HepG2 (cell line): ENCODE measurements around the gene GSDME. TPM values are rescaled to one million over a fixed set of nuclear protein-coding genes. Genes with fewer than 3 reads are reported as not detected.
"Not testable (repeated sequence)": the region's sequence is repeated elsewhere in the genome, so short reads cannot be mapped to it uniquely, and the experiment has no call there.

Source experiments
- ATAC-seq: fragments of 200-7000 bp; cut with Tn5 transposase; 3 replicates; pipeline ENCODE4 v1.9.1; 2020; ENCODE audit warnings: mild to moderate bottlenecking, moderate library complexity
- BruUV-seq: library from RNA; stranded (reverse); fragments of 400-500 nt; replicated peaks from 2 replicates; lab custom pipeline; 2021; lab: Mats Ljungman, UMichigan
- CTCF ChIA-PET: fragments of 300-600 bp; formaldehyde crosslinking; extraction: SDS; loops from one replicate; lab custom pipeline; 2021; ENCODE audit warnings: low total read pairs, inconsistent platforms, low intra/inter-chr PET ratio; lab: Yijun Ruan, JAX
- POLR2A ChIA-PET: fragments of 350-600 bp; sonication (Branson Sonifier 250); formaldehyde crosslinking; loops from one replicate; lab custom pipeline; 2020; ENCODE audit warnings: antibody characterized with exemption, inconsistent platforms; lab: Yijun Ruan, JAX
- DNase-seq: peaks from one replicate; pipeline ENCODE4 v3.0.0-alpha.2; 2015; ENCODE audit warnings: low spot score
- FAIRE-seq: peaks from 3 replicates; lab custom pipeline; 2011; peaks lifted over from hg19 to GRCh38; lab: Jason Lieb, UNC
- H2AFZ ChIP-seq: one replicate; pipeline ENCODE4 v1.6.1; 2011; ENCODE audit warnings: low read length, inconsistent platforms
- H3K27ac ChIP-seq: fragments of 300-600 bp; 3 replicates; pipeline ENCODE4 v1.8.0; 2011; ENCODE audit warnings: mixed run types, mild to moderate bottlenecking, mixed read lengths, low read length, inconsistent platforms; ENCODE audit not compliant: insufficient read depth; ENCODE audit errors: extremely low read length
- H3K27me3 ChIP-seq, 2 experiments: fragments of 200-600 bp in 1 of 2; 2 replicates in 1 of 2; 3 replicates in 1 of 2; pipeline versions ENCODE4 v1.6.0 to v1.8.0; 2011; ENCODE audit warnings: low read length in 2 of 2, mild to moderate bottlenecking in 2 of 2, moderate library complexity in 2 of 2, inconsistent platforms in 1 of 2; ENCODE audit not compliant: insufficient read depth in 2 of 2, control insufficient read depth in 1 of 2
- H3K36me3 ChIP-seq, 2 experiments: fragments of 200-600 bp in 1 of 2; replicated peaks in 1 of 2; 2 replicates in 1 of 2; 3 replicates in 1 of 2; pipeline versions ENCODE4 v1.5.1 to v1.8.0; 2011; ENCODE audit warnings: low read length in 2 of 2, inconsistent platforms in 1 of 2; ENCODE audit not compliant: insufficient read depth in 2 of 2, control insufficient read depth in 1 of 2
- H3K4me1 ChIP-seq: 2 replicates; pipeline ENCODE4 v1.5.1; 2012; ENCODE audit warnings: low read length, inconsistent platforms; ENCODE audit not compliant: insufficient read depth
- H3K4me2 ChIP-seq: 2 replicates; pipeline ENCODE4 v1.6.0; 2011; ENCODE audit warnings: low read depth, low read length, inconsistent platforms
- H3K4me3 ChIP-seq, 3 experiments: fragments of 200-600 bp in 1 of 3; sonication (generic), shearing (Covaris generic) in 1 of 3; replicated peaks in 1 of 3; 2 replicates each; pipeline ENCODE4 v1.5.1; 2011 to 2016; ENCODE audit warnings: low read length in 3 of 3, inconsistent platforms in 2 of 3, low read depth in 2 of 3, mild to moderate bottlenecking in 2 of 3, control low read depth in 1 of 3, mixed read lengths in 1 of 3; ENCODE audit not compliant: insufficient read depth in 1 of 3
- H3K79me2 ChIP-seq: one replicate; pipeline ENCODE4 v1.6.1; 2011; ENCODE audit warnings: low read length, inconsistent platforms; ENCODE audit not compliant: insufficient read depth
- H3K9ac ChIP-seq: 2 replicates; pipeline ENCODE4 v1.6.0; 2011; ENCODE audit warnings: mild to moderate bottlenecking, low read depth, low read length, inconsistent platforms; ENCODE audit not compliant: insufficient read depth
- H3K9me3 ChIP-seq: 2 replicates; pipeline ENCODE4 v1.5.1; 2012; ENCODE audit warnings: mild to moderate bottlenecking, low read length
- H4K20me1 ChIP-seq: 2 replicates; pipeline ENCODE4 v1.6.0; 2011; ENCODE audit warnings: inconsistent platforms, mild to moderate bottlenecking, low read length, moderate library complexity; ENCODE audit not compliant: insufficient read depth
- ARNT2 ChIP-seq: sonication (generic); formaldehyde crosslinking; IDR thresholded peaks from 2 replicates; pipeline ENCODE4 v1.8.0; 2022; ENCODE audit warnings: mild to moderate bottlenecking, low read depth, missing genetic modification reagents, moderate library complexity
- EP300 ChIP-seq, 3 experiments: sonication (generic) in 1 of 3; formaldehyde crosslinking in 1 of 3; IDR thresholded peaks; 2 replicates each; pipeline versions ENCODE4 v1.5.1 to v1.6.1; 2011 to 2020; ENCODE audit warnings: low read depth in 2 of 3, low read length in 2 of 3, borderline replicate concordance in 1 of 3, improper control_type of control experiment in 1 of 3, mild to moderate bottlenecking in 1 of 3, missing genetic modification reagents in 1 of 3, moderate library complexity in 1 of 3
- NRL ChIP-seq: sonication (generic); formaldehyde crosslinking; IDR thresholded peaks from 2 replicates; pipeline ENCODE4 v1.5.0; 2020; ENCODE audit warnings: missing genetic modification reagents, mild to moderate bottlenecking, moderate library complexity, borderline replicate concordance
- PHF20 ChIP-seq: sonication (generic); formaldehyde crosslinking; IDR thresholded peaks from 2 replicates; pipeline ENCODE4 v1.5.0; 2020; ENCODE audit warnings: mild to moderate bottlenecking, missing genetic modification reagents
- PRDM15 ChIP-seq: sonication (generic); formaldehyde crosslinking; IDR thresholded peaks from 2 replicates; pipeline ENCODE4 v1.4.0; 2020; ENCODE audit warnings: missing genetic modification reagents
- ZFP91 ChIP-seq: sonication (generic); formaldehyde crosslinking; IDR thresholded peaks from 2 replicates; pipeline ENCODE4 v1.9.0; 2022; ENCODE audit warnings: missing genetic modification reagents, mild to moderate bottlenecking, borderline replicate concordance
- ZFX ChIP-seq: sonication (generic); formaldehyde crosslinking; IDR thresholded peaks from 2 replicates; pipeline ENCODE4 v1.4.0; 2020; ENCODE audit warnings: mild to moderate bottlenecking, low read depth, missing genetic modification reagents, moderate library complexity
- ZFY ChIP-seq: sonication (generic); formaldehyde crosslinking; IDR thresholded peaks from 2 replicates; pipeline ENCODE4 v1.4.0; 2020; ENCODE audit warnings: missing genetic modification reagents
- ZNF501 ChIP-seq: sonication (generic); formaldehyde crosslinking; IDR thresholded peaks from 2 replicates; pipeline ENCODE4 v1.5.1; 2020; ENCODE audit warnings: mild to moderate bottlenecking, moderate library complexity, missing genetic modification reagents
- ZSCAN12 ChIP-seq: sonication (generic); formaldehyde crosslinking; IDR thresholded peaks from 2 replicates; pipeline ENCODE4 v1.9.0; 2021; ENCODE audit warnings: mild to moderate bottlenecking, missing genetic modification reagents
- WGBS: methylation state at CpG from one replicate; pipeline ENCODE4 v1.1.6; 2017; ENCODE audit warnings: low lambda C conversion rate; 5-methylcytosine and 5-hydroxymethylcytosine counted together
- in situ Hi-C: cut with HindIII; loops from 2 replicates; pipeline ENCODE4 v1.10.0; 2017; ENCODE audit warnings: low pct_unique_long_range_greater_than_20kb; ENCODE audit not compliant: extremely low pct_ligation_motif_present
- intact Hi-C: fragments of 100-400 bp; cut with micrococcal nuclease; formaldehyde crosslinking; loops from one replicate; pipeline ENCODE4 v1.10.0; 2022; ENCODE audit not compliant: unreplicated experiment
- polyA plus RNA-seq, 8 experiments: library from polyadenylated mRNA; depleted of rRNA in 3 of 8; stranded (reverse) in 7 of 8; unstranded in 1 of 8; fragments of >200 nt; fragmentation: Illumina TruSeq in 4 of 8; extraction: Trizol in 4 of 8; gene quantifications; 2 replicates each; pipeline versions ENCODE4 v1.2.1 to v1.2.3, GENCODE V29; 2011 to 2016; ENCODE audit warnings: low read depth in 4 of 8, missing spikeins in 1 of 8, mixed read lengths in 1 of 8; ENCODE audit not compliant: insufficient read depth in 1 of 8
- total RNA-seq, 5 experiments: library from RNA; depleted of rRNA; stranded (reverse); fragments of >200 nt; fragmentation: Illumina TruSeq; extraction: Trizol; gene quantifications; 2 replicates each; pipeline ENCODE4 v1.2.3, GENCODE V29; 2016; ENCODE audit warnings: low read depth in 1 of 5
- TF ChIP-seq, protein P1 (sequence below): sonication (generic); formaldehyde crosslinking; IDR thresholded peaks from 2 replicates; pipeline ENCODE4 v1.5.0; 2020; ENCODE audit warnings: mild to moderate bottlenecking, missing genetic modification reagents, borderline replicate concordance

Gene GSDME
- total and polyA plus RNA-seq, 2 of the 13 experiments (the other 11 are each of a cell fraction or from before 2014, with no cell fraction given) = 19.2 to 28.2 TPM

GRCh38 chr7:24795407-24795767, 38.1 kb upstream of the GSDME start (continued):
- TF ChIP-seq PRDM15 (CRISPR knock-in tag) (no peak), EP300 (IDR thresholded peaks at IDR 0.05; ENCODE audit: low read depth in 2 of 2, low read length in 2 of 2) (no peak), EP300 (CRISPR knock-in tag; IDR thresholded peaks at IDR 0.05; ENCODE audit: borderline replicate concordance) (no peak), ZSCAN12 (CRISPR knock-in tag) (no peak)

GRCh38 chr7:24794751-24795406, 37.6 kb upstream of the GSDME start:
- WGBS = 88% methylated on average over 21 of the region's 22 CpGs
- BruUV-seq, CTCF ChIA-PET, H3K79me2 ChIP-seq, in situ Hi-C loops, H2AFZ ChIP-seq, FAIRE-seq, H3K36me3 ChIP-seq, H3K9me3 ChIP-seq, POLR2A ChIA-PET, H4K20me1 ChIP-seq, DNase-seq, H3K27me3 ChIP-seq, intact Hi-C loops: not testable (repeated sequence)
- Histone ChIP-seq H3K9ac (peak overlapping the region; percentile 52), H3K27ac (peak overlapping the region; percentile 56), H3K4me1 (peaks cover 23% of the 10 kb centered on the region), H3K4me3 (peak overlapping the region; percentile 23 to 65 (median 45); a peak in 5 of 6 replicates), H3K4me2 (peak overlapping the region; percentile 54)
- ATAC-seq = peak; percentile 90
- TF ChIP-seq, protein P1, sequence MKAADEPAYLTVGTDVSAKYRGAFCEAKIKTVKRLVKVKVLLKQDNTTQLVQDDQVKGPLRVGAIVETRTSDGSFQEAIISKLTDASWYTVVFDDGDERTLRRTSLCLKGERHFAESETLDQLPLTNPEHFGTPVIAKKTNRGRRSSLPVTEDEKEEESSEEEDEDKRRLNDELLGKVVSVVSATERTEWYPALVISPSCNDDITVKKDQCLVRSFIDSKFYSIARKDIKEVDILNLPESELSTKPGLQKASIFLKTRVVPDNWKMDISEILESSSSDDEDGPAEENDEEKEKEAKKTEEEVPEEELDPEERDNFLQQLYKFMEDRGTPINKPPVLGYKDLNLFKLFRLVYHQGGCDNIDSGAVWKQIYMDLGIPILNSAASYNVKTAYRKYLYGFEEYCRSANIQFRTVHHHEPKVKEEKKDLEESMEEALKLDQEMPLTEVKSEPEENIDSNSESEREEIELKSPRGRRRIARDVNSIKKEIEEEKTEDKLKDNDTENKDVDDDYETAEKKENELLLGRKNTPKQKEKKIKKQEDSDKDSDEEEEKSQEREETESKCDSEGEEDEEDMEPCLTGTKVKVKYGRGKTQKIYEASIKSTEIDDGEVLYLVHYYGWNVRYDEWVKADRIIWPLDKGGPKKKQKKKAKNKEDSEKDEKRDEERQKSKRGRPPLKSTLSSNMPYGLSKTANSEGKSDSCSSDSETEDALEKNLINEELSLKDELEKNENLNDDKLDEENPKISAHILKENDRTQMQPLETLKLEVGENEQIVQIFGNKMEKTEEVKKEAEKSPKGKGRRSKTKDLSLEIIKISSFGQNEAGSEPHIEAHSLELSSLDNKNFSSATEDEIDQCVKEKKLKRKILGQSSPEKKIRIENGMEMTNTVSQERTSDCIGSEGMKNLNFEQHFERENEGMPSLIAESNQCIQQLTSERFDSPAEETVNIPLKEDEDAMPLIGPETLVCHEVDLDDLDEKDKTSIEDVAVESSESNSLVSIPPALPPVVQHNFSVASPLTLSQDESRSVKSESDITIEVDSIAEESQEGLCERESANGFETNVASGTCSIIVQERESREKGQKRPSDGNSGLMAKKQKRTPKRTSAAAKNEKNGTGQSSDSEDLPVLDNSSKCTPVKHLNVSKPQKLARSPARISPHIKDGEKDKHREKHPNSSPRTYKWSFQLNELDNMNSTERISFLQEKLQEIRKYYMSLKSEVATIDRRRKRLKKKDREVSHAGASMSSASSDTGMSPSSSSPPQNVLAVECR (CRISPR knock-in tag) = peak; percentile 31; the same call in 1 of the 2 replicates
- TF ChIP-seq NRL (CRISPR knock-in tag) = 0 out of 2 replicates have a peak, but pooled peaks have one; percentile 49
- TF ChIP-seq ARNT2 (CRISPR knock-in tag) = 0 out of 2 replicates have a peak, but pooled peaks have one; percentile 22
- peak; percentile 43; the same call in 1 of the 2 replicates for TF ChIP-seq ZNF501 (CRISPR knock-in tag)
- peak; percentile 59; the same call in 1 of the 2 replicates for TF ChIP-seq ZFX (CRISPR knock-in tag)
- 0 out of 2 replicates have a peak, but pooled peaks have one; percentile 2 for TF ChIP-seq ZFY (CRISPR knock-in tag)
- 0 out of 2 replicates have a peak, but pooled peaks have one; percentile 25 for TF ChIP-seq PHF20 (CRISPR knock-in tag)
- TF ChIP-seq ZFP91 (CRISPR knock-in tag) = peak; percentile 42; the same call in 1 of the 2 replicates
